ENCODE results near the gene FEM1A. TPM values are rescaled to one million over a fixed set of nuclear protein-coding genes. Genes with fewer than 3 reads are reported as not detected.

The FEM1A gene
- total and polyA plus RNA-seq, 2 of the 13 experiments (the other 11 are each of a cell fraction or from before 2014, with no cell fraction given): 3.2 to 10.8 TPM

DNA sequence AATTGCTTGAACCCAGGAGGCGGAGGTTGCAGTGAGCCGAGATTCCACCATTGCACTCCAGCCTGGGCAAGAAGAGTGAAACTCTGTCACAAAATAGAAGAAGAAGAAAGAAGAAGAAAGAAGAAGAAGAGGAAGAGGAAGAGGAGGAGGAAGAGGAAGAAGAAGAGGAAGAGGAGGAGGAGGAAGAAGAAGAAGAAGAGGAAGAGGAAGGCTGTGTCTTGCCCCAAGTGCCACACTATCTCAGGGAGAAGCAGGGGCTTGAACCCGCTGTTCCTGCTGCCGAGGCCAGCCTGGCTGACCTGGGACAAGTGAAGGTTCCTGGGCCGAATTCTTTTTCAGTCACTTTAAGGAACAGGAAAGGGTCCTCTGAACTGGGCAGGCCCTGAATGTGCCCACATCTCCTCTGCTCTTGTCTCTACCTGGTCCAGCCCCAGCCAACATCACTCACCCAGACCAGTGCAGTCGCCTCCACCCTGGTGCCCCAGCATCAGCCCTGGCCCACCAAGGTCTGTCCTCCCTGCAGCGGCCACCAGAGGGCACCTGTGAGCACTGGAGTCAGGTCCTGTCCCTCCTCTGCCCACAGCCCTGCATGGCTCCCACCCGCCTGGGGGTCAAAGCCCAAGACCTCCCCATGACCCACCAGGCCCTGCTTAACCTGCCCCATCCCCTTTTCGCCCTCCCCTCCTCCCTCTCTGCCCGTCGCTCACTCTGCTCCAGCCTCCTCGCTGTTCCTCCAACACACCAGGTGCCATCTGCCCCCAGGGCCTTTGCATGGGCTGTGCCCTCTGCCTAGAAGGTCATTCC, 20.0 kb downstream of the FEM1A start (continued):
- no peak for TF ChIP-seq CBFB (CRISPR knock-in tag; IDR thresholded peaks at IDR 0.05)
- TF ChIP-seq ZNF607 (CRISPR knock-in tag; IDR thresholded peaks at IDR 0.05; ENCODE audit: borderline replicate concordance): no peak
- no peak for TF ChIP-seq NFYC (CRISPR knock-in tag; IDR thresholded peaks at IDR 0.05)
- no peak for TF ChIP-seq REL (CRISPR knock-in tag; conservative IDR thresholded peaks at IDR 0.05)
- TF ChIP-seq BRD4 (CRISPR knock-in tag; IDR thresholded peaks at IDR 0.05): no peak
- no peak for TF ChIP-seq CCAR2 (optimal IDR thresholded peaks at IDR 0.05; ENCODE audit: low read depth, low read length)
- TF ChIP-seq, protein P1, sequence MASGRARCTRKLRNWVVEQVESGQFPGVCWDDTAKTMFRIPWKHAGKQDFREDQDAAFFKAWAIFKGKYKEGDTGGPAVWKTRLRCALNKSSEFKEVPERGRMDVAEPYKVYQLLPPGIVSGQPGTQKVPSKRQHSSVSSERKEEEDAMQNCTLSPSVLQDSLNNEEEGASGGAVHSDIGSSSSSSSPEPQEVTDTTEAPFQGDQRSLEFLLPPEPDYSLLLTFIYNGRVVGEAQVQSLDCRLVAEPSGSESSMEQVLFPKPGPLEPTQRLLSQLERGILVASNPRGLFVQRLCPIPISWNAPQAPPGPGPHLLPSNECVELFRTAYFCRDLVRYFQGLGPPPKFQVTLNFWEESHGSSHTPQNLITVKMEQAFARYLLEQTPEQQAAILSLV (CRISPR knock-in tag; IDR thresholded peaks at IDR 0.05; ENCODE audit: borderline replicate concordance): no peak
- TF ChIP-seq, protein P2, sequence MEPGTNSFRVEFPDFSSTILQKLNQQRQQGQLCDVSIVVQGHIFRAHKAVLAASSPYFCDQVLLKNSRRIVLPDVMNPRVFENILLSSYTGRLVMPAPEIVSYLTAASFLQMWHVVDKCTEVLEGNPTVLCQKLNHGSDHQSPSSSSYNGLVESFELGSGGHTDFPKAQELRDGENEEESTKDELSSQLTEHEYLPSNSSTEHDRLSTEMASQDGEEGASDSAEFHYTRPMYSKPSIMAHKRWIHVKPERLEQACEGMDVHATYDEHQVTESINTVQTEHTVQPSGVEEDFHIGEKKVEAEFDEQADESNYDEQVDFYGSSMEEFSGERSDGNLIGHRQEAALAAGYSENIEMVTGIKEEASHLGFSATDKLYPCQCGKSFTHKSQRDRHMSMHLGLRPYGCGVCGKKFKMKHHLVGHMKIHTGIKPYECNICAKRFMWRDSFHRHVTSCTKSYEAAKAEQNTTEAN (CRISPR knock-in tag; conservative IDR thresholded peaks at IDR 0.05): no peak
- no peak for TF ChIP-seq MBD4 (IDR thresholded peaks at IDR 0.05; ENCODE audit: borderline replicate concordance, low read length)
- TF ChIP-seq, protein P3, sequence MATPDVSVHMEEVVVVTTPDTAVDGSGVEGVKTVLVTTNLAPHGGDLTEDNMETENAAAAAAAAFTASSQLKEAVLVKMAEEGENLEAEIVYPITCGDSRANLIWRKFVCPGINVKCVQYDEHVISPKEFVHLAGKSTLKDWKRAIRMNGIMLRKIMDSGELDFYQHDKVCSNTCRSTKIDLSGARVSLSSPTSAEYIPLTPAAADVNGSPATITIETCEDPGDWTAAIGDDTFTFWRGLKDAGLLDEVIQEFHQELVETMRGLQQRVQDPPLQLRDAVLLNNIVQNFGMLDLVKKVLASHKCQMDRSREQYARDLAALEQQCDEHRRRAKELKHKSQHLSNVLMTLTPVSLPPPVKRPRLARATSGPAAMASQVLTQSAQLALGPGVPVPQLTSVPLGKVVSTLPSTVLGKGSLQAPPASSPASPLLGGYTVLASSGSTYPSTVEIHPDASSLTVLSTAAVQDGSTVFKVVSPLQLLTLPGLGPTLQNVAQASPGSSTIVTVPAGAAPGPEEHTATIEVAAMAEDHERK (CRISPR knock-in tag; IDR thresholded peaks at IDR 0.05; ENCODE audit: low read depth): no peak
- TF ChIP-seq, protein P4, sequence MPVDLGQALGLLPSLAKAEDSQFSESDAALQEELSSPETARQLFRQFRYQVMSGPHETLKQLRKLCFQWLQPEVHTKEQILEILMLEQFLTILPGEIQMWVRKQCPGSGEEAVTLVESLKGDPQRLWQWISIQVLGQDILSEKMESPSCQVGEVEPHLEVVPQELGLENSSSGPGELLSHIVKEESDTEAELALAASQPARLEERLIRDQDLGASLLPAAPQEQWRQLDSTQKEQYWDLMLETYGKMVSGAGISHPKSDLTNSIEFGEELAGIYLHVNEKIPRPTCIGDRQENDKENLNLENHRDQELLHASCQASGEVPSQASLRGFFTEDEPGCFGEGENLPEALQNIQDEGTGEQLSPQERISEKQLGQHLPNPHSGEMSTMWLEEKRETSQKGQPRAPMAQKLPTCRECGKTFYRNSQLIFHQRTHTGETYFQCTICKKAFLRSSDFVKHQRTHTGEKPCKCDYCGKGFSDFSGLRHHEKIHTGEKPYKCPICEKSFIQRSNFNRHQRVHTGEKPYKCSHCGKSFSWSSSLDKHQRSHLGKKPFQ (CRISPR knock-in tag; IDR thresholded peaks at IDR 0.05; ENCODE audit: insufficient replicate concordance): no peak
- TF ChIP-seq SYNCRIP (IDR thresholded peaks at IDR 0.05; ENCODE audit: insufficient read depth, low read depth, low read length): no peak
- TF ChIP-seq, protein P5, sequence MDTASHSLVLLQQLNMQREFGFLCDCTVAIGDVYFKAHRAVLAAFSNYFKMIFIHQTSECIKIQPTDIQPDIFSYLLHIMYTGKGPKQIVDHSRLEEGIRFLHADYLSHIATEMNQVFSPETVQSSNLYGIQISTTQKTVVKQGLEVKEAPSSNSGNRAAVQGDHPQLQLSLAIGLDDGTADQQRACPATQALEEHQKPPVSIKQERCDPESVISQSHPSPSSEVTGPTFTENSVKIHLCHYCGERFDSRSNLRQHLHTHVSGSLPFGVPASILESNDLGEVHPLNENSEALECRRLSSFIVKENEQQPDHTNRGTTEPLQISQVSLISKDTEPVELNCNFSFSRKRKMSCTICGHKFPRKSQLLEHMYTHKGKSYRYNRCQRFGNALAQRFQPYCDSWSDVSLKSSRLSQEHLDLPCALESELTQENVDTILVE (CRISPR knock-in tag; IDR thresholded peaks at IDR 0.05): no peak
- TF ChIP-seq, protein P6, sequence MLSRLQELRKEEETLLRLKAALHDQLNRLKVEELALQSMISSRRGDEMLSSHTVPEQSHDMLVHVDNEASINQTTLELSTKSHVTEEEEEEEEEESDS (CRISPR knock-in tag; IDR thresholded peaks at IDR 0.05; ENCODE audit: borderline replicate concordance): no peak
- no peak for TF ChIP-seq MBNL3 (CRISPR knock-in tag; conservative IDR thresholded peaks at IDR 0.05)
- no peak for TF ChIP-seq ZNF776 (CRISPR knock-in tag; IDR thresholded peaks at IDR 0.05)
- TF ChIP-seq TCF12 (IDR thresholded peaks at IDR 0.05): no peak
- TF ChIP-seq TCF12 (CRISPR knock-in tag; IDR thresholded peaks at IDR 0.05): no peak
- peak; percentile 35; the same call in 1 of the 2 replicates for TF ChIP-seq MED1 (CRISPR knock-in tag; IDR thresholded peaks at IDR 0.05)
- no peak for TF ChIP-seq GLI4 (CRISPR knock-in tag; IDR thresholded peaks at IDR 0.05; ENCODE audit: borderline replicate concordance)
- no peak for TF ChIP-seq SRSF4 (IDR thresholded peaks at IDR 0.05; ENCODE audit: low read depth, low read length, poor library complexity, severe bottlenecking)
- TF ChIP-seq KLF15 (CRISPR knock-in tag; IDR thresholded peaks at IDR 0.05; ENCODE audit: borderline replicate concordance): no peak
- no peak for TF ChIP-seq AGO1 (IDR thresholded peaks at IDR 0.05; ENCODE audit: low read depth, low read length, poor library complexity, severe bottlenecking)
